ENCODE results near the gene NANS.
A peak's percentile ranks its signal among the peaks of the same experiment; 100 is the strongest.

DNA sequence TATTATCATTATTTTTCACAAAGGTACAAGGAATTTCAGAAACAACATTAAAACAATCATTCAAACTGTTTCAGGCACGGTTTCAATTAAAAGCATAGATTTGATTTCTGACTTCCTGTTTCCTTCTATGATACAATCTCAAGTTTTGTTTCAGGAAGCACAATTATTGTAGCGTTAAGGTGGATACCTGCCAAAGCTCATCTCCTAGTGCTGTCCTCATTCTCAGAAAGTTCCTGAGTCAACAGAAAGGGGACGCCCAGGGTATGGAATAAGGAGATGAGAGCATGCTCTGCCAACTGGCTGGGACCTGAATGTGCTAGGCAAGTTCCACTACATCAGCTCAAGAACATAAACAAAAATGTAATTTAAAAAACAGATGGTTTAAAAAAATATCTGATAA, 64.5 kb downstream of the NANS start:
- TF ChIP-seq CTCF (IDR thresholded peaks at IDR 0.05) (peak in 2 of 3 donors; percentile 15 to 37), POLR2AphosphoS5 (IDR thresholded peaks at IDR 0.05) (peak in 1 of 3 donors; percentile 25), POLR2A (IDR thresholded peaks at IDR 0.05) (no peak)
